ENCODE data around the gene SMIM15.

DNA sequence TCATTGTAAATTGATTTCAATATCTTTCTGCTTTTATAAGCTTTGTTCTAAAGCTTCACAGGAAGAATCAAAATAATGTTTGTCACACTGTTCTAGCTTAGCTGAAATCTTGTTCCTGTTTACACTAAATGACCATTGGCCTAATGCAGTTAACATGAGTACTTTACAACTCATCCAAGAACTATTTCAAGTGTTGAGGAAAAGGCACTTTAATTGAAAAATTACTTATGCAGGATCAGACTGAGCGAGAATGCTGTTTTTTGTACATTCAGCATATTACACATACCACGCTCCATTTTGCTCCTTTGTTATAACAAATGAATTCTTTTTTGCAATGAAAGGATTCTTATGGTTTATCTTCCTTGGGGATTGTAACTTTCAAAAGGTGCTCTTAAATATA, 22.4 kb upstream of the SMIM15 start:
- no peak for TF ChIP-seq POLR2A (IDR thresholded peaks at IDR 0.05)
- no peak for TF ChIP-seq CTCF (IDR thresholded peaks at IDR 0.05)
